GM19351 (cell line): Measurements from ENCODE around the gene IL12RB1.

Experiments used
- ATAC-seq: cut with Tn5 transposase; IDR thresholded peaks from one replicate; pipeline ENCODE4 v1.9.1; 2021; ENCODE audit warnings: mild to moderate bottlenecking, moderate library complexity; ENCODE audit not compliant: unreplicated experiment

IL12RB1 gene

DNA sequence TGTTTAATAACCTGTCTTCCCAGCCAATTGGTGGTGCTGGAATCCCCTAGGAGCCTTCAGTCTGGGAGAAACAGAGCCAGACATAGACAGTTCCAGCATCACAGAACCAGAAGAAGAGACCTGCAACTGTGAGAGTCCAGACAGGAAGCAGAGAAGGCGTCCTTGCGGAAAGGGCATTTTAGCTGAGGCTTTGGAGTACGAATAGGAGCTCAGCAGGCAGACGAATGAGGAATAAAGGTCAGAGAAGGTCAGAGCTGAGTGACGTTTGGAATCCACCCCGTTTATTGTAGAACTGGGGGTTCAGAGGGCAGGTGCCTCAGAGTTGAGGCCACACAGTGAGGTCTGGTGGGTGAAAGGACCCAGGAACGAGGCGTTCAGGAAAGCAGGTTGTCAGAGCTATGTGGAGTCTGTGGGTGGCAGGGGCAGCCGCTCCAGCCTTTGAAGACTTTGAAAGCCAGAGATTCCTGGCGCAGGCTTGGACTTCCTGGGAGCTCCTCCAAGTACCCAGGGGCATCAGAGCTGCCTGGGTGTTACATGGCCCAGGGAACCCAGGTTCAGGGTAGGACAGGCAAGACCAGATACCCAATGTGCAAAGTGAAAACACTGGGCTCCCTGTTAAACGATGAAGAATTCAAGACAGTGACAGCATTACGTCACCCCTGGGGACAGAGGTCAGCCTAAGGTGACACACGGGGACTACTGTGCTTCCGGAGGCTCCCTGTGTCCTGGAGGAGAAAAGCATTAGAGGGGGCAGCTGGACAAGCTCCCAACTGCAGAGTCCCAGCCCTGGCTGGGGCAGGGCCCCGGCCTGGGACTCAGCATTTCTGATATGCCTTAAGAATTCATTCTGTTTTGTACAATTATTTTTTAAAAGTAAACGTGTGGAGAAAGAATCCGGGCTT, 73.3 kb downstream of the IL12RB1 start:
- ATAC-seq: no peak

DNA sequence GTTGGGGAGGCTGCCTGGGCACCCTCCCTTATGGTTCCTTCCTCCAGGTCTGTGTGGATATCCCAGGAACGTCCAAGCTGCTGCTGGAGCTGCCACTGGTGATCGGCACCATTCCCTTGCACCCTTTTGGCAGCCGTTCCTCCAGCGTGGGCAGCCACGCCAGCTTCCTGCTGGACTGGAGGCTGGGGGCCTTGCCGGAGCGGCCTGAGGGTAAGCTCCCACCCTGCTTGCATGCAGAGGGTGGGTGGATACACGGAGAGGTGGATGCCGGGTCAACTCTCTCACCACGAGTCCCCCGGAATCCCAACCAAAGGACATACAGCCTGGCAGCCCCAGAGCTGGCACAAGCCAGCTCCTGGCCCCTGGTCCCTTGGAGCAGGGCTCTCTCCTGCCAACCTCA, 76.6 kb downstream of the IL12RB1 start:
- ATAC-seq: no peak

DNA sequence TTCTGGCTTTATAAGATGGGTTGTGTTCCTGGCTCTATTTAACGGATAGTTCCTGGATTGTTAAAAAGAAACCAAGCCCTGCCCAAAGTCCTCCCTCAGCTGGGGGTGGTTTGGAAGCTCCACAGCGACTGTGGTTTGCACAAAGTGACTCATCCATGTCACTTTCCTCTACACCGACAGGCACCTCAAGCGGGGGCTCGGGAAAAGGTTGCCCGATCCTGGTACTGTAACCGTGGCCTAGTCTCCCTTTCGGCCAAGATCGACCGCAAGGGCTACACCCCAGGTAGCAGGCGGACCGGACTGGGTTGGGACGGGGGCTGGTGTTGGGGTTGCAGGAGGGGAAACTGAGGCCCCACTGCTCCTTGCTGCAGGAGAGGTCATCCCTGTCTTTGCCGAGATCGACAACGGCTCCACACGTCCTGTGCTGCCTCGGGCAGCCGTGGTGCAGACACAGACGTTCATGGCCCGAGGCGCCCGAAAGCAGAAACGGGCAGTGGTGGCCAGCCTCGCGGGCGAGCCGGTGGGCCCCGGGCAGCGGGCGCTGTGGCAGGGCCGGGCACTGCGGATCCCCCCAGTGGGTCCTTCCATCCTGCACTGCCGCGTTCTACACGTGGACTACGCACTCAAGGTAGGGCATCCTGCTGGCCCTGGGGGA, 77.2 kb downstream of the IL12RB1 start:
- no peak for ATAC-seq
